ENCODE data around the gene XPNPEP3. TPM values are rescaled to one million over a fixed set of nuclear protein-coding genes. Genes with fewer than 3 reads are reported as not detected.
"Not testable (repeated sequence)": the region's sequence is repeated elsewhere in the genome, so short reads cannot be mapped to it uniquely, and the experiment has no call there.

XPNPEP3 gene
- total RNA-seq (10 to 100 TPM; 18.8 to 19.4 TPM), polyA plus RNA-seq (10 to 100 TPM in 1 of 3 donors, 1 to 10 TPM in 2; 5.9 to 11.5 (median 7.1) TPM), total RNA-seq (18.2 to 24.8 (median 20.7) reads per million in 6 experiments)

DNA sequence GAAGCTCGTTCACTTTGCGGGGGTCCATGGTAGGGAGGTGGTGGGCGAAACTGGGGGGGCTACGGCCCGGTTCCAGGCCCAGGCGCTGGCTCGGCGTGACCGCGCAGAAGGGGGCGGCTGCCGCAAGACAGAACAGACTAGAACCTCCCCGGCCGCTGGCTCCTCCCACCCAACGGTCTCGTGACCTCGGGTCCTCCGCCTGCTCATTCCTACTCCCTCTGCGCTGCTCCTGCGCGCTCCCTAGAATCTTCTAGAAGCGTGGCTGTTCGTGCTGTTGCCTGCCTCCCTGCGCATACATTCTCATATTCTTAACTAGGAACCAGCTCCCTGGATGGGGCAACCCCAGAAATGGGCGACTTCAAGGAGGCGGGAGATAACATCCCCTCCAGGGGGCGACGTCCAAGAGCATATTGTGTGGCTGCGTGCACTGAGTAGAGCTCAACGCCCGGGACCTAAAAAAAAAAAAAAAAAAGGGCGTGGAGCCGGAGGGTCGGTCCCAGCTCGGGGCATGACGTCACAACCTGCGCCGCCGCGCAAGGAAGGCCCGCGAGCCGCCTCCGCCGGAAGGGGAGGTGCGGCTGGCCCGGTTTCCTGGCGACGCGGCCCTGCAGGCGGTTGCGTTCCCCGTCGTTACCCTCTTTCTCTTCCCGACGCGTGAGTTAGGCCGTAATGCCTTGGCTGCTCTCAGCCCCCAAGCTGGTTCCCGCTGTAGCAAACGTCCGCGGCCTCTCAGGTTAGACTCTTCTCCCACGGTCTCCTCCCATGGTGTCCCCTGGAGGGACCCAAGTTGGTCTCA lies at the start of gene XPNPEP3, which contains the start of gene ST13:
Gene XPNPEP3, plus strand, starts transcription at position 636 of the 796 bp plus-strand sequence. Its CDS starts 34 bp downstream, at position 670.
Gene ST13, minus strand, starts transcription at position 127 of the 796 bp plus-strand sequence. Its CDS starts 99 bp downstream, at position 28.
- ATAC-seq, result peak; percentile 88 to 89
- POLR2A ChIA-PET, result interaction anchor here (0.5 to 3.9 kb wide), 23 partner anchors 15 to 1744 kb away, joined by 3 to 22 read pairs (median 4); partner anchors contain the start of genes ACO2, EP300, MRTFA and PHF5A
- H3K4me1 Mint-ChIP-seq, result peaks cover 9 to 69% (median 63%) of the 10 kb centered on the region in 4 donors
- H3K27ac Mint-ChIP-seq, result peak within 1 kb of the TSS; percentile 98 to 100 (median 100)
- DNase-seq, result peak; percentile 95 to 99 (median 97)
- no peaks in the 10 kb centered on the region for H3K9me3 Mint-ChIP-seq
- H3K36me3 Mint-ChIP-seq, result peaks cover 1 to 30% (median 4%) of the 10 kb centered on the region in 3 donors
- H3K4me3 Mint-ChIP-seq, result peak within 1 kb of the TSS; percentile 97 to 100 (median 99)
- H3K27me3 Mint-ChIP-seq, result no peaks in the 10 kb centered on the region

DNA sequence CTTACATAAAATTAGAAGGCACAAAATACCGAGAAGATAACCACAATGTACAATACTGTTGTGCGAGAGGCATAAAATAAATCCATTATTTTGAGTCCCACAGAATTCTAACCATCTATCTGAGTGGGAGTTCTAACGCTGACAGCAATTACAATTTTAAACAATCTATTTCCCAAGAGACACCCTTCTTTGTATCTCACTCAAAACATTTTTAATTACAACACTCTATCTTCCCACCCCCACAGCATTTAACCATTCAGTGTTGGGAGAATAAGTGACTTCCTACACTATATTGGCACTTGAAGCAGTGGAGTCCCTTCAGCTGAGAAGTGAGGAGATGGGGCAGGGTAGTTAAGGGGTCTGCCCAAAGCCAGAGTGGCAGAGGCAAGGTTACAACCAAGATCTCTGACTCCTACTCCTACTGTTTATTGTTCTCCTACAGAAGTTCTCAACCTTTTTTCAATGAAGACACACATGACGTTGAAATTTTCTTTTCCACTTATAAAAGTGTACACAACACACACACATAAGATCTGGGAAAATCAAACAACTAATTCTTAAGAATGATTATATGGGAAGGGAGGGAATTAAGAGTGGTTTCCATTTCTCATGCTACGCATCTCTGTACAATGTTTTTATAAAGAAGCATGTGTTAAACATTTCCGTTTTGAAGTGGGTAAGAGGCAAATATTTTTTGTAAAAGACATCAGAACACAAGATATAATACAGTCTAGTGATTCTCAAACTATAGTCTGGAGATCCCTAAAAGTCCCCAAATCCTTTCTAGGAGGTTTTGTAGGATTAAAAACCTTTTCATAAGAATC lies 48.7 kb upstream of the XPNPEP3 start:
- no peak for ATAC-seq
- POLR2A ChIA-PET, result no interaction called here
- H3K36me3 Mint-ChIP-seq, result peaks cover 0 to 22% (median 4%) of the 10 kb centered on the region in 3 donors
- no peaks in the 10 kb centered on the region for H3K9me3 Mint-ChIP-seq
- no peak overlapping the region for H3K27ac Mint-ChIP-seq
- no peaks in the 10 kb centered on the region for H3K27me3 Mint-ChIP-seq
- no peak overlapping the region for H3K4me3 Mint-ChIP-seq
- peaks cover 4 to 18% (median 15%) of the 10 kb centered on the region in 4 donors for H3K4me1 Mint-ChIP-seq
- no peak for DNase-seq

DNA sequence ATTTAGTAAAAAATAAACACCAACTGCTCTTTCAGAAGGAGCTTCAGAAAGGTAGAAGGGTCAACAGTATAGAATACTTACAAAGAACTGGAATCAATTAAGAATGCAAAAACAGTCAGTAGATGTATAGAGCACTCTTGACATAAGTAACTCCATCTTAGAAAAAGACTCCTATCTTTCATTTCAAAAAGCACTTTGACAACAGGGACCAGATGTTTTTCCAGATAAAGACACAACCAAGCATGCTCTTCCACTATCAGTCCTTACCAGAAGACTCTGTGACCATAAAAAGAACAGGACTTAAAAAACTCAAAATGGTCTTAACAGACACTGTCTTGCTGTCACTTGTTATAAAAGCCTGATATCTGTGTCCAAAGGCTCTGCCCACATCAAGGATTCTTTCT lies 43.0 kb upstream of the XPNPEP3 start:
- Mint-ChIP-seq H3K4me3 (no peak overlapping the region), H3K27ac (no peak overlapping the region), H3K4me1 (peaks cover 26 to 42% (median 32%) of the 10 kb centered on the region in 4 donors), H3K27me3 (no peaks in the 10 kb centered on the region), H3K9me3 (no peaks in the 10 kb centered on the region), H3K36me3 (peaks cover 0 to 26% (median 2%) of the 10 kb centered on the region in 3 donors)
- ATAC-seq (no peak), DNase-seq (no peak)
- POLR2A ChIA-PET, result no interaction called here

DNA sequence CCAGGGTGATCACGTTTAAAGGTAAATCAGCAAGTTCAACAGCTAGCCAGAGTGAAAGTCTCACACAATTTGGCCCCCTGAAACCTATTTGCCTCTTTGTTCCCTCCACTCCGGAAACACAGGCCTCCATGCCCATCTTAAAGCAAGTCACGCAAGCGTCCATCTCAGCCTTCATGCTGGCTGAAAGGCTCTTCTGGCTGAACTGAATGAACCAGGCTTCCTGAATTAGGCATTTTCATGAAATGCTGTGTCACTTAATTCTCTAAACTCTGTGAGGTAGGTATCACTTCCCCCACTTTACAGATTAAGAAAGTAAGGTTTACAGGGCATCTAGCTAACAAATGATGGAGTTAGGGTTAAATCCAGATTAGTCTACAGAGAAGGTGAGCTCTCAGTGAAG lies 39.2 kb upstream of the XPNPEP3 start:
- POLR2A ChIA-PET, result interaction anchor here (3.5 kb wide), 1 partner anchor 39 kb away, joined by 22 read pairs; the partner anchor contains the start of genes ST13 and XPNPEP3

DNA sequence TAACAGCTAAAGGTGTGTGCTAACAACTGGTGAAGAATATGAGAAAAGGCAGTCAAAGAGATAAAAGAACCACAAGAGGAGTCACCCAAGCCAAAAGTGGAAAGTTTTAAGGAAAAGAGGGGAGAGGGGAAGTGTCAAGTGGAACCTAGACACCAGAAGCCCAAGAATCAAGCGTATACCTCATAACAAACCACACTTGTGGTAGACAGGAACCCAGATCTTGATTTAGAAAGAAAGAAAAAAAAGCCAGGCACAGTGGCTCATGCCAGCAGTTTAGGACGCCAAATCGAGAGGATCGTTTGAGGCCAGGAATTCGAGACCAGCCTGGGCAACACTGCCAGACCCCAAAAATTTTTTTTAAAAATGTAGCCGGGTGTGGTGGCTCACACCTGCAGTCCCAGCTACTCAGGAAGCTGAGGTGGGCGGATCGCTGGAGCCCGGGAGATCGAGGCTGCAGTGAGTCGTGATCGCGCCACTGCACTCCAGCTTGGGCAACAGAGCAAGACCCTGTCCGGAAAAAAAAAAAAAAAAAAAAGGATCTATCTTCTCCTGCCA lies 38.7 kb upstream of the XPNPEP3 start:
- ATAC-seq, result peak; percentile 3 to 5
- DNase-seq, result peak in 4 of 10 donors; percentile 7 to 29 (median 22)
- Mint-ChIP-seq H3K27me3 (no peaks in the 10 kb centered on the region), H3K36me3 (peaks cover 0 to 18% (median 0%) of the 10 kb centered on the region in 3 donors), H3K9me3 (no peaks in the 10 kb centered on the region), H3K4me1 (peaks cover 18 to 46% (median 30%) of the 10 kb centered on the region in 4 donors), H3K27ac (peak overlapping the region; percentile 76 to 96 (median 94)), H3K4me3 (peak overlapping the region; percentile 82 to 99 (median 96))
- POLR2A ChIA-PET, result interaction anchor here (0.7 to 3.5 kb wide), 3 partner anchors 38 to 135 kb away, joined by 3 to 22 read pairs (median 4); partner anchors contain the start of genes ST13 and XPNPEP3

More for the DNA sequence above, 39.2 kb upstream of the XPNPEP3 start:
- H3K27ac Mint-ChIP-seq, result peak overlapping the region in 8 of 10 donors; percentile 70 to 96 (median 86)
- H3K4me1 Mint-ChIP-seq, result peaks cover 18 to 49% (median 32%) of the 10 kb centered on the region in 4 donors
- no peaks in the 10 kb centered on the region for H3K9me3 Mint-ChIP-seq
- ATAC-seq (no peak), DNase-seq (no peak)
- peak overlapping the region; percentile 82 to 99 (median 96) for H3K4me3 Mint-ChIP-seq
- no peaks in the 10 kb centered on the region for H3K27me3 Mint-ChIP-seq
- H3K36me3 Mint-ChIP-seq, result peaks cover 0 to 21% (median 2%) of the 10 kb centered on the region in 3 donors

DNA sequence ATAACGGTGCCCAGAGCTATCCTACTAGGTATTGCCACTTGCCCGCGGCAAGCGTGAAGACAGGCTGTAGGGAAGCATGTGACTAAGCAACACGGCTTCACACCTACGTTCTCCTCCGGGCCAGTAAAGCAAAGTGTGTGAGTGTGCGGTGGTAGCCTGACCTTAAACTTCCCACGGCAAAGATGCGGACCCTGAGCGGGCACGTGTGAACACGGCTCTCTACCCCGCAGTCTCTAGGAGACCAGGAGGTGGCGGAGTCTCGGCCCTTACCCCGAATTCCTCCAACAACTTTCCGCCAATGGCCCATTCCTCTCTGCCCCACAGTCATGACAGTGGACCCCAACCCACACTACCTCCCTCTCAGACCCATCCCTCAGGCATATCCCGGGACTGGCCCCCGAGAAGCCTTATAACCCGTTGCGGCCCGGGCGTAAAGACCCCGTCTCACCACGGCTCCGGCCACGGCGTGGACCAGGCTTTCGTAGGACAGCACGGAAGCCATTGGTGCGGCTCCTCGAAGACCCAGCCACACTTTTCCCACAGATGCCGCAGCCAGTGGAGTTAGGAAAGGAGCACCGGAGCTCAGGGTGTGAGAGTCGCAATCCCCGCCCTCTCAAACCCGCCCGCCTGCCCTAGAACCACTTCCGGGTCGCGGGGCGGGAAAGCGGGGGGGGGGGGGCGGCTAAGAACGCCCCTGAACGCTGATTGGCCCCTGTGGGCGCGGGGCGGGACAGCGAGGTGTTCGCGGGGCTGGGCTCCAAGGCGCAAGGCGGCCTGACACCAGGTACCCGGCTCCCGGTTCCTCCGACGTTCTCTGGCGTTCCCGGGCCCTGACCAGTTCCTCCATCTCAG lies 38.0 kb upstream of the XPNPEP3 start, which contains the start of gene SLC25A17:
Gene SLC25A17, minus strand, starts transcription at position 600 of the 852 bp plus-strand sequence. Its CDS starts 98 bp downstream, at position 502.
- Mint-ChIP-seq H3K4me1 (peaks cover 18 to 42% (median 28%) of the 10 kb centered on the region in 4 donors), H3K9me3 (no peaks in the 10 kb centered on the region), H3K27me3 (no peaks in the 10 kb centered on the region), H3K36me3 (peaks cover 0 to 16% (median 0%) of the 10 kb centered on the region in 3 donors), H3K27ac (peak within 1 kb of the TSS; percentile 76 to 96 (median 94)), H3K4me3 (peak within 1 kb of the TSS; percentile 82 to 99 (median 96))
- POLR2A ChIA-PET, result interaction anchor here (0.7 to 3.5 kb wide), 6 partner anchors 9 to 135 kb away, joined by 3 to 22 read pairs (median 4); partner anchors contain the start of genes RBX1, ST13 and XPNPEP3
- DNase-seq (peak; percentile 76 to 92 (median 84)), ATAC-seq (peak; percentile 92 to 94)

DNA sequence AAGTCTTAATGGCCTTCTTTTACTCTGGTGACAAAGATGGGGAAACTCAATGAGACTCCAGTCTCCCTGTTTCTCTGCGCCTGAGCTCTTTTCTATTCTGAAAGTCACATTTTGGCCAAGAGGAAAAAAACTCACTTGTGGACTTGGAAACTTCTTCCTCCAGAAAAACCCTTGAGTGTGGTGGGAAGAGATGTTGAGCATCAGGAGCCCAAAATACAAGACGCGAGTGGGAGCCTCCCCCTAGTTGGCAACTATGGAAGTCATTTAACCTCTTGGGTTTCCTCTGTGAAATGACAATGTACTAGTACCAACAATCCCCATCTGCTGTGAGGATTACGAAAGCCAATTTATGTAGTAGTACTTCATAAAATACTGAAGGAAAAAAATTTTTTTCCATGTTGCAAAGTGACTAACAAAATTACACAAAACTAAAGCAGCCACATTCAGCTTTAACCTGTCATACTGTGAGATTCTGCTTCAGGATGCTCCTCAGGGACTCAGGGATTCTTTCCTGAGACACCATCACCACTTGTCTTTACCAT lies 37.3 kb upstream of the XPNPEP3 start:
- peak overlapping the region in 8 of 10 donors; percentile 53 to 96 (median 90) for H3K27ac Mint-ChIP-seq
- peak overlapping the region; percentile 82 to 99 (median 96) for H3K4me3 Mint-ChIP-seq
- POLR2A ChIA-PET, result interaction anchor here (0.7 to 3.5 kb wide), 5 partner anchors 9 to 197 kb away, joined by 3 to 22 read pairs (median 4); partner anchors contain the start of genes RBX1, ST13 and XPNPEP3
- H3K27me3 Mint-ChIP-seq, result no peaks in the 10 kb centered on the region
- no peak for DNase-seq
- peaks cover 0 to 17% (median 0%) of the 10 kb centered on the region in 3 donors for H3K36me3 Mint-ChIP-seq
- peaks cover 18 to 38% (median 24%) of the 10 kb centered on the region in 4 donors for H3K4me1 Mint-ChIP-seq
- no peak for ATAC-seq
- no peaks in the 10 kb centered on the region for H3K9me3 Mint-ChIP-seq

DNA sequence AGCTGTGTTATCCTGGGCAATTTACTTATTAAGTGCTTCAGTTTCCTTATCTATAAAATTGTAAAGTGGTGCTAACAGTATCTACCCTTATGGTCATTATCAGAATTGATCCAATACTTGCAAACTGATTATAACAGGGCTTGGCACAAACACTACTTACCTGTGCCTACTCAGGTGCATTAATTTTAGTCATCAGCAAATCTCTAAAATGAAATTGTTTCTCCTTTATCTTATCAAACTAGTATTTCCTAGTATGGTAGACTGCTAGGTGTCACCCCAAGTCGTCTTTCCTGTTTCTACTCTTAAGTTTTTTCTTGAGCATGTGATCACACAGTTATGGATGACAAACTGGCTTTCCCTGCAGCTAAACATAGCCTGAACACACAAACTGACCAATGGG lies 33.5 kb upstream of the XPNPEP3 start:
- peak overlapping the region in 1 of 10 donors; percentile 15 for H3K27ac Mint-ChIP-seq
- H3K4me3 Mint-ChIP-seq, result no peak overlapping the region
- no peaks in the 10 kb centered on the region for H3K9me3 Mint-ChIP-seq
- no peaks in the 10 kb centered on the region for H3K27me3 Mint-ChIP-seq
- H3K36me3 Mint-ChIP-seq, result peaks cover 0 to 42% (median 4%) of the 10 kb centered on the region in 3 donors
- peaks cover 4 to 12% (median 7%) of the 10 kb centered on the region in 4 donors for H3K4me1 Mint-ChIP-seq
- ATAC-seq (no peak), DNase-seq (no peak)
- POLR2A ChIA-PET, result no interaction called here

DNA sequence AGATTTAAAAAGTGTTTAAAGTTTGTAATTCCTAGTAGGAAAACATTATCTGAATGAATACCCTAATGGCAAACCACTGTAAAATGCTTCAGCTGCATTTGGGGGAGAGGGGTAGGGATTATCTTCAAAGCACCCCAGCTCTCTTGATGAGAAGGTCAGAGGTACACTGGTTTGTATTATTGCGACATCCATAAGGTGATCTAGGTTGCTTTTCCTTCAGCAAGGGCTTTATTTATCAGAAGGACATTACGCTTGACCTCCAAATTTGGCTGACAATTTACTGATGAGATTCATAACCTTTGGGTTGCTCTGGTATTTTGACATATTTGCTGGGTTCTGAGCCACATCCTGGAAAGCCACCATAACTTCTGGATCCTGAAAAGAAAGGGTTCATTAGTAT lies 30.7 kb upstream of the XPNPEP3 start:
- ATAC-seq, H3K9me3 Mint-ChIP-seq, H3K4me3 Mint-ChIP-seq, H3K27me3 Mint-ChIP-seq, POLR2A ChIA-PET, H3K4me1 Mint-ChIP-seq, DNase-seq: not testable (repeated sequence)
- Mint-ChIP-seq H3K36me3 (peaks cover 0 to 64% (median 11%) of the 10 kb centered on the region in 3 donors), H3K27ac (peak overlapping the region in 1 of 10 donors; percentile 81)

DNA sequence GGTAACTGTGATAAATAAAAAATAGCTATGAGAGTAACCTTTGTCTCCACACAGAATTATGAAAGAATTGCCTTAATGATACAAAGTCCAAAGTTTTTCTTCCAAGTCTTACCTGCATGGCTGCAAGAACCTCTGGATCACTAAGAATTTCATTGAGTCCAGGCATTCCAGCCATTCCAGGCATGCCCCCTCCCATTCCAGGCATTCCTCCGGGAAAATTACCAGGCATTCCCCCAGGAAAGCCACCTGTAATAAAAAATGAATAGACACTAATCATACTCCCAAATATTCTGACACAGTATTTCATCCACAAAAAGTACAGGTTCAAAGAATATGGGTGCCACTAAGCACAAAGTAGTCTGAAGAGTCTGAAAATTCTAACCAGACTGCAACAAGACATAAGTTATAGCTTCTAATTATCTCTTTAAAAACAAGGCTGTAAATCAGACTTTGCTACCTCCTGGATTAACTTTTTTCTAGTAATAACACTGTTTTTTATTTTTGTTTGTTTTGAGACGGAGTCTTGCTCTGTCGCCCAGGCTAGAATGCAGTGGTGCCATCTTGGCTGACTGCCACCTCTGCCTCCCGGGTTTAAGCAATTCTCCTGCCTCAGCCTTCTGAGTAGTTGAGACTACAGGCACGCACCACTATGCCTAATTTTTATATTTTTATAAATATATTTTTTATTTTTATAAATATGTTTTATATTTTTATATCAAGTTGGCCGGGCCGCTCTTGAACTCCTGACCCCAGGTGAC lies 29.8 kb upstream of the XPNPEP3 start:
- ATAC-seq (no peak), DNase-seq (no peak)
- Mint-ChIP-seq H3K36me3 (peaks cover 0 to 72% (median 14%) of the 10 kb centered on the region in 3 donors), H3K9me3 (no peaks in the 10 kb centered on the region), H3K27ac (peak overlapping the region in 3 of 10 donors; percentile 5 to 47 (median 19)), H3K4me3 (no peak overlapping the region), H3K4me1 (no peaks in the 10 kb centered on the region), H3K27me3 (no peaks in the 10 kb centered on the region)
- POLR2A ChIA-PET, result no interaction called here
